AG04450 (cell line): ENCODE data around the gene LYRM1. TPM values are rescaled to one million over a fixed set of nuclear protein-coding genes. Genes with fewer than 3 reads are reported as not detected.
"Not testable (repeated sequence)": the region's sequence is repeated elsewhere in the genome, so short reads cannot be mapped to it uniquely, and the experiment has no call there.

Experiments used
- CTCF ChIA-PET: fragments of 300-600, 350-600 bp; formaldehyde crosslinking; extraction: SDS; loops from one replicate; lab custom pipeline; 2022; ENCODE audit warnings: antibody characterized with exemption, inconsistent platforms; lab: Charles Lee
- POLR2A ChIA-PET: fragments of 350-600 bp; formaldehyde crosslinking; extraction: SDS; loops from one replicate; lab custom pipeline; 2021; ENCODE audit warnings: antibody characterized with exemption, inconsistent platforms; lab: Yijun Ruan, JAX
- DNase-seq: peaks from one replicate; pipeline ENCODE4 v3.0.0-alpha.2; 2011; ENCODE audit warnings: low read depth, low spot score
- H3K27ac ChIP-seq: one replicate; pipeline ENCODE4 v1.5.1; 2012; ENCODE audit warnings: low read depth, low read length, control low read depth
- H3K27me3 ChIP-seq: one replicate; pipeline ENCODE4 v1.6.0; 2012; ENCODE audit warnings: low read length; ENCODE audit not compliant: control insufficient read depth, insufficient read depth
- H3K4me3 ChIP-seq: 2 replicates; pipeline ENCODE4 v1.5.1; 2011; ENCODE audit warnings: mild to moderate bottlenecking, low read depth, low read length, control low read depth
- H3K9me3 ChIP-seq: 2 replicates; pipeline ENCODE4 v1.5.1; 2012; ENCODE audit warnings: low read length; ENCODE audit not compliant: control insufficient read depth, insufficient read depth
- polyA plus RNA-seq: library from polyadenylated mRNA; depleted of rRNA; stranded (reverse); fragments of >200 nt; gene quantifications from 2 replicates; pipeline ENCODE4 v1.2.3, GENCODE V29; 2011
- TF ChIP-seq, protein P1 (sequence below): IDR thresholded peaks from 2 replicates; pipeline ENCODE4 v1.5.1; 2011; ENCODE audit warnings: low read depth, low read length, control low read depth, inconsistent platforms

The LYRM1 gene
- polyA plus RNA-seq, 1 experiment: 41.1 TPM

- no peak for DNase-seq
- POLR2A ChIA-PET: no interaction called here
- Histone ChIP-seq H3K4me3 (no peak overlapping the region), H3K27ac (no peak overlapping the region), H3K27me3 (no peaks in the 10 kb centered on the region), H3K9me3 (no peaks in the 10 kb centered on the region)
- CTCF ChIA-PET: interaction anchor here (2.4 kb wide), 1 partner anchor 71 kb away, joined by 9 read pairs; no protein-coding TSS in a partner anchor
- TF ChIP-seq, protein P1, sequence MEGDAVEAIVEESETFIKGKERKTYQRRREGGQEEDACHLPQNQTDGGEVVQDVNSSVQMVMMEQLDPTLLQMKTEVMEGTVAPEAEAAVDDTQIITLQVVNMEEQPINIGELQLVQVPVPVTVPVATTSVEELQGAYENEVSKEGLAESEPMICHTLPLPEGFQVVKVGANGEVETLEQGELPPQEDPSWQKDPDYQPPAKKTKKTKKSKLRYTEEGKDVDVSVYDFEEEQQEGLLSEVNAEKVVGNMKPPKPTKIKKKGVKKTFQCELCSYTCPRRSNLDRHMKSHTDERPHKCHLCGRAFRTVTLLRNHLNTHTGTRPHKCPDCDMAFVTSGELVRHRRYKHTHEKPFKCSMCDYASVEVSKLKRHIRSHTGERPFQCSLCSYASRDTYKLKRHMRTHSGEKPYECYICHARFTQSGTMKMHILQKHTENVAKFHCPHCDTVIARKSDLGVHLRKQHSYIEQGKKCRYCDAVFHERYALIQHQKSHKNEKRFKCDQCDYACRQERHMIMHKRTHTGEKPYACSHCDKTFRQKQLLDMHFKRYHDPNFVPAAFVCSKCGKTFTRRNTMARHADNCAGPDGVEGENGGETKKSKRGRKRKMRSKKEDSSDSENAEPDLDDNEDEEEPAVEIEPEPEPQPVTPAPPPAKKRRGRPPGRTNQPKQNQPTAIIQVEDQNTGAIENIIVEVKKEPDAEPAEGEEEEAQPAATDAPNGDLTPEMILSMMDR: no peak
These were observed 20.2 kb downstream of the LYRM1 start for GRCh38 chr16:20920799-20921198.

DNA sequence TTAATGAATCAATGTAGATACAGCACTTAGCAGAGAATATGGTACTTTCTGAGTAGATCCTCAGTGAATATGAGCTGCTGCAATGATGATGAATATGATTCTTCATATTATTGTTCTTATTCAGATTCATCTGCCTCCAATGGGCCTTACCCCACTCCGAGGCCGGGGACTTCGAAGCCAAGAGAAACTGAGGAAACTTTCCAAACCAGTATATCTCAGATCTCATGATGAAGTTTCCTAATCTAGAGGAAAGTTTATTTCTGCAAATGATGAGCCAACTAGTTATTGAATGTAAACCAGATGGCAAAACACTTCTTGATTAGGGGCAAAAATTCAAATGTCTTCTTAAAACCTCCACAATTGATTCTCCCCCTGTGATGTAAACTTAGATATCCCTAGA, 23.3 kb downstream of the LYRM1 start:
- no peaks in the 10 kb centered on the region for H3K27me3 ChIP-seq
- no peak for DNase-seq
- POLR2A ChIA-PET: no interaction called here

DNA sequence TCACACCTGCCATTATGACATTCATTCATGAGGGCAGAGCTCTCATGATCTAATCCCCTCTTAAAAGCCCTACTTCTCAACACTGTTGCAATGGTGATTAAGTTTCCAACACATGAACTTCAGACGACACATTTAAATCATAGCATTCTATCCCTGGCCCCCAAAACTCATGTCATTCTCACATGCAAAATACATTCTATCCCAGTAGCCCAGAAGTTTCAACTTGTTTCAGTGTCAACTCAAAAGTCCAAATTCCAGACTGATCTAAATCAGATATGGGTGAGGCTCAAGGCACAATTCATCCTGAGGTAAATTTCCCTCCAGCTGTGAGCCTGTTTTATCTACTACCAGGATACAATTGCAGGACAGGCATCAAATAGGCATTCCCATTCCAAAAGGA, 25.2 kb downstream of the LYRM1 start:
- CTCF ChIA-PET: no interaction called here
- H3K27ac ChIP-seq: no peak overlapping the region
- no peak overlapping the region for H3K4me3 ChIP-seq
- H3K9me3 ChIP-seq: no peaks in the 10 kb centered on the region
- no peak for DNase-seq
- H3K27me3 ChIP-seq: no peaks in the 10 kb centered on the region
- TF ChIP-seq, protein P1: no peak
- POLR2A ChIA-PET: no interaction called here

More for the DNA sequence above, 23.3 kb downstream of the LYRM1 start:
- Histone ChIP-seq H3K9me3 (no peaks in the 10 kb centered on the region), H3K4me3 (no peak overlapping the region), H3K27ac (no peak overlapping the region)
- TF ChIP-seq, protein P1: no peak
- CTCF ChIA-PET: no interaction called here

DNA sequence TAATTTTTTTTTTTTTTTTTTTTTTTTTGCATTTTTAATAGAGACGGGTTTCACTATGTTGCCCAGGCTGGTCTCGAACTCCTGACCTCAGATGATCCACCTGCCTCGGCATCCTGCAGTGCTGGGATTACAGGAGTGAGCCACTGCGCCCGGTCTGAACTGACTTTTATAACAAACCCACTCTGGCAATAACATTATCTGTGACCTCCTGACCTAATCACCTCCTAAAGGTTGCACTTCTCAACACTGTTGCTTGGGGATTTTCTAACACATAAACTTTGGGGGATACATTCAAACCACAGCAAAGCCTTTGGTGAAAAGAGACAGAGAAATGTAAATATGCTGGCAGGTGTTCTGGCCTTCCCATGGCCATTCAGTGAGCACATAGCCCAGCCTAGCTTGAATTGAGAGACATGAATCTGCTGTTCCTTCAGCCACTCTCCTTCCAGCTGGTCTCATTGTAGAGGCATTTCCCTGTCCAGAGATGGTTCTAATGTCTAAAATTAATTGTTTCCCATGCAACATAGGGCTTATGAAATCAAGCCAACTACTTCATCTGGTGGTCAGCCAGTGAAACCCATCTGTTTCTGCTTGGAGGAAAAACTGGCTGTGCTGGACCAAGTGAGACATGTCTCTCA, 28.3 kb downstream of the LYRM1 start:
- ChIA-PET CTCF (no interaction called here), POLR2A (no interaction called here)
- Histone ChIP-seq H3K9me3 (no peaks in the 10 kb centered on the region), H3K27ac (no peak overlapping the region), H3K4me3 (no peak overlapping the region), H3K27me3 (no peaks in the 10 kb centered on the region)
- TF ChIP-seq, protein P1: no peak
- no peak for DNase-seq

- H3K27ac ChIP-seq, POLR2A ChIA-PET, H3K9me3 ChIP-seq, H3K27me3 ChIP-seq, H3K4me3 ChIP-seq, DNase-seq: not testable (repeated sequence)
- CTCF ChIA-PET: interaction anchor here (0.6 to 0.9 kb wide), 2 partner anchors 72 to 151 kb away, joined by 3 to 4 read pairs; no protein-coding TSS in a partner anchor
These were observed 29.2 kb downstream of the LYRM1 start for GRCh38 chr16:20929676-20930364.
